HEK293 (cell line): Measurements from ENCODE around the gene NR4A3.
A peak's percentile ranks its signal among the peaks of the same experiment; 100 is the strongest.

Source experiments
- BCL11B ChIP-seq: fragments of 450-650 bp; formaldehyde crosslinking; IDR thresholded peaks from 2 replicates; pipeline ENCODE4 v1.5.1; 2016; ENCODE audit warnings: low read depth, missing biosample characterization, missing genetic modification characterization
- CTCF ChIP-seq: fragments of 450-650 bp; formaldehyde crosslinking; IDR thresholded peaks from 2 replicates; pipeline ENCODE4 v1.5.1; 2016; ENCODE audit warnings: missing biosample characterization, missing genetic modification characterization
- HIC1 ChIP-seq: fragments of 450-650 bp; formaldehyde crosslinking; IDR thresholded peaks from 2 replicates; pipeline ENCODE4 v1.5.1; 2016; ENCODE audit warnings: missing biosample characterization, missing genetic modification characterization
- KLF1 ChIP-seq: fragments of 450-650 bp; formaldehyde crosslinking; IDR thresholded peaks from 2 replicates; pipeline ENCODE4 v1.5.1; 2016; ENCODE audit warnings: missing biosample characterization, missing genetic modification characterization
- PRDM4 ChIP-seq: fragments of 450-650 bp; formaldehyde crosslinking; IDR thresholded peaks from 2 replicates; pipeline ENCODE4 v1.5.1; 2017; ENCODE audit warnings: missing biosample characterization, missing genetic modification characterization
- PRDM6 ChIP-seq: fragments of 450-650 bp; formaldehyde crosslinking; IDR thresholded peaks from 2 replicates; pipeline ENCODE4 v1.5.1; 2017; ENCODE audit warnings: missing biosample characterization, missing genetic modification characterization
- SALL2 ChIP-seq: fragments of 450-650 bp; formaldehyde crosslinking; IDR thresholded peaks from 2 replicates; pipeline ENCODE4 v1.5.0; 2017; ENCODE audit warnings: missing biosample characterization, mild to moderate bottlenecking, missing genetic modification characterization, borderline replicate concordance
- SP2 ChIP-seq: fragments of 450-650 bp; formaldehyde crosslinking; IDR thresholded peaks from 2 replicates; pipeline ENCODE4 v1.5.1; 2016; ENCODE audit warnings: missing biosample characterization, missing genetic modification characterization
- SP3 ChIP-seq: fragments of 450-650 bp; formaldehyde crosslinking; IDR thresholded peaks from 2 replicates; pipeline ENCODE4 v1.5.1; 2016; ENCODE audit warnings: missing biosample characterization, missing genetic modification characterization
- TCF7L2 ChIP-seq: IDR thresholded peaks from 2 replicates; pipeline ENCODE4 v1.6.1; 2011; ENCODE audit warnings: low read depth, mild to moderate bottlenecking, inconsistent platforms, low read length, moderate library complexity, borderline replicate concordance
- ZBTB48 ChIP-seq: fragments of 450-650 bp; formaldehyde crosslinking; IDR thresholded peaks from 2 replicates; pipeline ENCODE4 v1.5.1; 2016; ENCODE audit warnings: missing biosample characterization, missing genetic modification characterization
- ZBTB8A ChIP-seq: fragments of 450-650 bp; formaldehyde crosslinking; IDR thresholded peaks from 2 replicates; pipeline ENCODE4 v1.5.1; 2016; ENCODE audit warnings: missing biosample characterization, missing genetic modification characterization
- ZFHX2 ChIP-seq: fragments of 450-650 bp; formaldehyde crosslinking; conservative IDR thresholded peaks from 2 replicates; pipeline ENCODE4 v1.5.1; 2016; ENCODE audit warnings: missing biosample characterization, missing genetic modification characterization
- ZNF214 ChIP-seq: fragments of 450-650 bp; formaldehyde crosslinking; IDR thresholded peaks from 2 replicates; pipeline ENCODE4 v1.5.1; 2017; ENCODE audit warnings: missing biosample characterization, mild to moderate bottlenecking, missing genetic modification characterization, borderline replicate concordance
- ZNF416 ChIP-seq: fragments of 450-650 bp; formaldehyde crosslinking; IDR thresholded peaks from 2 replicates; pipeline ENCODE4 v1.5.1; 2016; ENCODE audit warnings: missing biosample characterization, missing genetic modification characterization
- ZNF423 ChIP-seq: fragments of 450-650 bp; formaldehyde crosslinking; IDR thresholded peaks from 2 replicates; pipeline ENCODE4 v1.5.1; 2016; ENCODE audit warnings: missing biosample characterization, missing genetic modification characterization
- ZNF433 ChIP-seq: fragments of 450-650 bp; formaldehyde crosslinking; IDR thresholded peaks from 2 replicates; pipeline ENCODE4 v1.5.1; 2016; ENCODE audit warnings: missing biosample characterization, missing genetic modification characterization, low read depth
- ZNF558 ChIP-seq: fragments of 450-650 bp; formaldehyde crosslinking; IDR thresholded peaks from 2 replicates; pipeline ENCODE4 v1.5.1; 2016; ENCODE audit warnings: missing biosample characterization, missing genetic modification characterization
- ZNF585B ChIP-seq: fragments of 450-650 bp; formaldehyde crosslinking; IDR thresholded peaks from 2 replicates; pipeline ENCODE4 v1.5.1; 2016; ENCODE audit warnings: missing biosample characterization, missing genetic modification characterization
- ZNF600 ChIP-seq: fragments of 450-650 bp; formaldehyde crosslinking; IDR thresholded peaks from 2 replicates; pipeline ENCODE4 v1.5.1; 2016; ENCODE audit warnings: missing biosample characterization, missing genetic modification characterization
- ZNF621 ChIP-seq: fragments of 450-650 bp; formaldehyde crosslinking; IDR thresholded peaks from 2 replicates; pipeline ENCODE4 v1.5.1; 2017; ENCODE audit warnings: missing biosample characterization, missing genetic modification characterization
- ZNF639 ChIP-seq: fragments of 450-650 bp; formaldehyde crosslinking; IDR thresholded peaks from 2 replicates; pipeline ENCODE4 v1.5.1; 2016; ENCODE audit warnings: missing biosample characterization, missing genetic modification characterization
- ZNF654 ChIP-seq: fragments of 450-650 bp; formaldehyde crosslinking; IDR thresholded peaks from 2 replicates; pipeline ENCODE4 v1.5.1; 2016; ENCODE audit warnings: low read depth, missing biosample characterization, missing genetic modification characterization
- ZNF707 ChIP-seq: fragments of 450-650 bp; formaldehyde crosslinking; IDR thresholded peaks from 2 replicates; pipeline ENCODE4 v1.5.1; 2016; ENCODE audit warnings: missing biosample characterization, missing genetic modification characterization
- ZNF747 ChIP-seq: fragments of 450-650 bp; formaldehyde crosslinking; IDR thresholded peaks from 2 replicates; pipeline ENCODE4 v1.5.1; 2016; ENCODE audit warnings: missing biosample characterization, missing genetic modification characterization
- ZSCAN16 ChIP-seq: fragments of 450-650 bp; formaldehyde crosslinking; IDR thresholded peaks from 2 replicates; pipeline ENCODE4 v1.5.1; 2016; ENCODE audit warnings: missing biosample characterization, missing genetic modification characterization
- ZSCAN5A ChIP-seq: fragments of 450-650 bp; formaldehyde crosslinking; IDR thresholded peaks from 2 replicates; pipeline ENCODE4 v1.5.1; 2016; ENCODE audit warnings: missing biosample characterization, missing genetic modification characterization
- ZXDB ChIP-seq: fragments of 450-650 bp; formaldehyde crosslinking; IDR thresholded peaks from 2 replicates; pipeline ENCODE4 v1.5.1; 2016; ENCODE audit warnings: missing biosample characterization, missing genetic modification characterization

Gene NR4A3

GRCh38 chr9:99822109-99822805, 572 bp downstream of the NR4A3 start (continued):
- TF ChIP-seq CTCF (tag by site-specific recombination), result no peak
- no peak for TF ChIP-seq ZXDB (tag by site-specific recombination)
- TF ChIP-seq HIC1 (tag by site-specific recombination), result no peak
- no peak for TF ChIP-seq SP3 (tag by site-specific recombination)
- no peak for TF ChIP-seq TCF7L2
- no peak for TF ChIP-seq SALL2
- no peak for TF ChIP-seq ZNF621
- no peak for TF ChIP-seq ZNF707 (tag by site-specific recombination)
- TF ChIP-seq ZBTB48 (tag by site-specific recombination), result 0 out of 2 replicates have a peak, but pooled peaks have one; percentile 2
- TF ChIP-seq ZNF558 (tag by site-specific recombination), result no peak
- TF ChIP-seq ZNF654 (tag by site-specific recombination), result no peak
- TF ChIP-seq ZNF747 (tag by site-specific recombination), result no peak
- no peak for TF ChIP-seq ZNF585B
- no peak for TF ChIP-seq ZNF433 (tag by site-specific recombination)
- no peak for TF ChIP-seq ZNF416 (tag by site-specific recombination)
- no peak for TF ChIP-seq PRDM6
- no peak for TF ChIP-seq ZSCAN16 (tag by site-specific recombination)
- peak; percentile 65 for TF ChIP-seq SP2 (tag by site-specific recombination)
- TF ChIP-seq ZNF639, result no peak
- TF ChIP-seq ZSCAN5A, result no peak
- no peak for TF ChIP-seq ZFHX2 (tag by site-specific recombination)
- peak; percentile 8 for TF ChIP-seq ZNF600
- no peak for TF ChIP-seq KLF1
- no peak for TF ChIP-seq BCL11B (tag by site-specific recombination)
- no peak for TF ChIP-seq ZNF423 (tag by site-specific recombination)
- TF ChIP-seq ZNF214 (tag by site-specific recombination), result no peak
- TF ChIP-seq PRDM4 (tag by site-specific recombination), result no peak
- TF ChIP-seq ZBTB8A (tag by site-specific recombination), result 0 out of 2 replicates have a peak, but pooled peaks have one; percentile 45
